Fibroblast of skin of back (primary cell): ENCODE results near the gene MMP17. TPM values are rescaled to one million over a fixed set of nuclear protein-coding genes. Genes with fewer than 3 reads are reported as not detected.

Experiments used
- DNase-seq: peaks from one replicate; pipeline ENCODE4 v3.0.0-alpha.2; 2013
- polyA plus RNA-seq, 2 experiments: library from polyadenylated mRNA; unstranded; fragments of 120-200 nt; gene quantifications; one replicate each; pipeline ENCODE4 v1.2.1, GENCODE V29; 2013; ENCODE audit not compliant: insufficient read length in 2 of 2

The MMP17 gene
- polyA plus RNA-seq (2013, experiment 1 of 2; ENCODE audit: insufficient read length) = 27.2 TPM
- polyA plus RNA-seq (2013, experiment 2 of 2; ENCODE audit: insufficient read length) = 11.6 TPM

- DNase-seq = peak; percentile 78
Observed at GRCh38 chr12:131827961-131828534, at the start of gene MMP17. TSS of gene MMP17 (plus strand) at chr12:131828393. CDS start at chr12:131828495, 102 bp downstream.

DNA sequence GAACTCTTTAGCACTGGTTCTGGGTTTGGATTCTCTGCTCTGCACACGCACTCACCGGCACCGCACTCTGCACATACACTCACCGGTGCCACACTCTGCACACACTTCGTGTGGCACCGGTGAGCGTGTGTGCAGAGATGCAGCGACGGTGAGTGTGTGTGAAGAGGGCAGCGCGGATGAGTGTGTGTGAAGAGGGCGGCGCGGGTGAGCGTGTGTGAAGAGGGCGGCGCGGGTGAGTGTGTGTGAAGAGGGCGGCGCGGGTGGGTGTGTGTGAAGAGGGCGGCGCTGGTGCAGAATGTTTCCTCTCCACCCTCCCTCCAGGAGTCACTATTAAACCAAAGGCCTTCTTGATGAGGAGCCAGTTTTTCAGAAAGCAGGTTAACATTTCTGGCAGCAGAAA lies 49.2 kb upstream of the MMP17 start:
- DNase-seq = no peak

- DNase-seq = no peak
Observed at GRCh38 chr12:131782061-131782460, 46.1 kb upstream of the MMP17 start.

GRCh38 chr12:131783915-131784541 lies 44.2 kb upstream of the MMP17 start:
- DNase-seq = peak; percentile 89

DNA sequence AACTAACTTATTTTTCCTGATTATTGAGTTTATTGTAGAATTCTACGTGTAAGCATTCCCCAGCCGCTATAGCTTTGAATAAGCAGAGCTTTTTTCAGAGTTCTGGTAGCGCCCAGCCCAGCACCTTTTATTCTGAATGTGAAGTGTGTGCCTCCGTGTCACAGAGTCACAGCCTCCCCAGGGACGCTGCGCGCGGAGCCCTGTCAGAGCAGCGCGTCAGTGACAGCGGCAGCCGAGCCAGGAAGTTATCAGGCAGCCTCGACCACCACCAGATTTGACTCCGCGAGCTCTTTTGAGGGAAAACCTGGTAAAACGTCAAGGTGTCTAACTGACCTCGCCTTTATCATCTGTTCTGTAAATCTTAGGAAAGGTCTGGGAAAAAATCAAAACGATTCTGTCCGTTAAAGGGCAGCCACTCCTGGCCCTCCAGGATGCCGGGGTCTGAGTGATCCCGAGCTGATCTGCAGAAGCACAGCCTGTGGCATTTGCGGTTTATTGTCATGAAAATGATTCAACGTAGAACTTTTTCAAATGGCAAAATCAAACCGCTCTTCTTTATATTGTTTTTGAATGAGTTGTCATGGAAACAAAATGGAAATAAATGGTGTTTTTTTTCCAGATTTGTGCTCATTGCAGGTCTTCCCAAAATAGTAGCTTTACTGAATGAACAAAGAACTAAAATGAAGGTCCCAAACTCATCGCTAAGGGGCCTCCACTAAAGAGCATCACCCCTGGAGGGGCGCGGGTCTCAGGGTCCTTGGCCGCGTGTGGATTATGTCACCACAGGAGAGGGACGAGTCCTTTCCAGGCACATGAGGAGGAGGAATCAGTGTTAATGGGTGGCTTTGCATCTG lies 43.1 kb upstream of the MMP17 start:
- DNase-seq = peak; percentile 64

DNA sequence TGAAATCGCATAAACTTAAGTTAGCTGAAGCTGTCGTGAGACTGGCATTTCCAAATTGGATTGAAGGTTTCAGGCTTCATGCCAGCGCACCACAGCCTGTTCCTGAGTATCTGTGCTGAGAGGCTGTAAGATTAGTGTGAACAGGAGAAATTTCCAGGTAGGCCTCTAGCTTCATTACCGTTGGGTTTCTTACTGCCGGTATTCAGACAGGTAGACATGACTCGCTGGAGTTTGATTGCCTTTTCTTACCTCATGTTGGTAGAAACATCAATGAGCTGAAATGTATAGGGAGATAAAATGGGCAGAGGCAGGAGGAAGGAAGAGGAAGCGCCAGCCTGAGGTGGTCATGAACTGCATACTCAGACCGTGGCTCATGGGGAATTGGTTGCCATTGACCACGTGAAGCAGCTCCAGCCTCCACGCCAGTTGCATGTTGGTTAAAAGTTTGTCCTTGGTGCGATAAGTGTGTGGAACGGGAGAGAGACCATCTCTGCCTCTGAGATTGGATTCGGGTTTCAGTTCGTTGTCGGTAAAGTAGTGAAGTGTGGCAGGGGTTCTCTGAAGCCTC lies 42.3 kb upstream of the MMP17 start:
- DNase-seq = no peak

GRCh38 chr12:131786331-131786730 lies 41.9 kb upstream of the MMP17 start:
- DNase-seq = no peak

- DNase-seq = no peak
Observed at GRCh38 chr12:131787143-131787660, 41.0 kb upstream of the MMP17 start.

- DNase-seq = no peak
Observed at GRCh38 chr12:131788070-131788469, 40.1 kb upstream of the MMP17 start.

DNA sequence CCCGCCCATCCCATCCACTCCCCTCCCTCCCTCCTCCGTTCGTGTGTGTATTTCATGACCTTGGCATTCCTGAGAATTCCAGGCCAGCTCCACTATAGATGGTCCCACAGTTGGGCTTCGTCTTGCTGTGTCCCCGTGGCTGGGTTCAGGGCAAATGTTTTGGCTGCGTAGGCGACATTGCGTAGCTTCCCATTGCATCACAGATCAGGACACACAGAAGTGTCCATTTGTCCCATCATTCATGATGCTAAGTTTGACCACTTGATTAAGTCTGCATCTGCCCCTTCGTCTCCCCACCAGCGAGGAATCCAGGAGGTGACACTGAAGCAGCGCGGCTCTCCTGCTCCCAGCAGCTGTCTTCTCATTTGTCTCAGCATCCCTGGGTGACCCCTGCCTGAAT lies 38.6 kb upstream of the MMP17 start:
- DNase-seq = no peak

DNA sequence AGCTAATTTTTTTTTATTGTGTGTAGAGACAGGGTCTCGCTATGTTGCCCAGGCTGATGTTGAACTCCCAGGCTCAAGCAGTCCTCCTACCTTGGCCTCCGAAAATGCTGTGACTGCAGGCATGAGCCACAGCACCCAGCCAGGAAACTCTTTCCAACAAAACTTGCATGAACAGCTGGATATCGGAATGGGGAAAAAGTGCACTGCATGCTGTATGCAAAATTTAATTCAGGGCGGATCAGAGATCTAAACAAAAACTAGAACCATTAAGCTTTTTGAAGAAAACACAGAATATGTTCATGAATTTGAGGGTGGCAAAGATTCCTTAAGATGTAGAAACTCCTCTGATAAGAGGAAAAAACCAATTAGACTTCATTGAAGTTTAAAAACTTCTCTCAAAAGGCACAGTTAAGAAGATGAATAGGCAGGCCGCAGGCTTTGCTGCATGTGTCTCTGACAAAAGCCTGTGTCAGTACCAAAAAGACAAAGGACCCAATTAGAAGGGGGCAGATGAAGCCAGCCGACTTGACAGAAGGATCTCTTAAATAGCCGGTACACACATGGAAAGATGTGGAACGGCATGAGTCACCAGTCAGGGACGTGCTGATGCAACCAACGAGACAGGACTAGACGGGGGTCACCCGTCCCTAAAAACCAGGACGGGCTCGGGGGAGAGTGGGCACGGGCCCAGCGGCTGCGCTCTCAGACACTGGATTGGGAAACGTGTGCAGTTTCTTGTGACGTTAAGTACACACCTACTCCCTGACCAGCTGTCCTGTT lies 34.8 kb upstream of the MMP17 start:
- DNase-seq = peak; percentile 28

DNA sequence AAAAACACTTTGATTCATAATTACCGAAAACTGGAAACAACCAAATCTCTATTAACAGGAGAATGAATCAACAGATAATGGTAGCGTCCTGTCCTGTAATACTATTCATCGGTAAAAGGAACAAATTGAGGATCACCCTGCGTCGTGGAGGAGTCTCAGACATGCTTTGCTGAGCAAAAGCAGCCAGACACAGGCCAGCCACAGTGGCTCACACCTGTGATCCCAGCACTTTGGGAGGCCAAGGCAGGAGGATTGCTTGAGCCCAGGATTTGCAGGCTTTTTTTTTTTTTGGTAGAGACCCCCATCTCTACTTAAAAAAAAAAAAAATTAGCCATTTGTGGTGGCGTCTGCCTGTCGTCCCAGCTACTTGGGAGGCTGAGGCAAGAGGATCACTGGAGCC lies 34.1 kb upstream of the MMP17 start:
- DNase-seq = no peak

DNA sequence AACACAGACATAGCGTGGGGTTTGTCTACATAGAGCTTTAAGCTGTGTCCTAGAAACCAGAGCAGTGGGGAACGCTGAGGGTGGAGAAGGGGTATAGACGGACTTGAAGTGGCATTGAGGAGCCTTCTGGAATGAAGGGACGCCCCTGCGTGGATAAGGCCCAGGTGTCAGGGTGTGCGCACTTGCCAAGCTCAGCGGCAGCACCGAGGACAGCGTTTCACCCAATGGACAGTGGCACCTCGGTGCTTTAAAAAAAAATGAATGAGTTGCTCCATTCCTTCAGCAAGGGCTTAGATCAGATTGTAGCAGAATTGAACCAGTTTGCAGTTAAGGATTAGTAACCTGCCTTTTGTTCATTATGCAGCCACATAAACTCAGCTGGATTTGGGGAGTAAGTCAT lies 33.6 kb upstream of the MMP17 start:
- no peak for DNase-seq

GRCh38 chr12:131795064-131795463 lies 33.1 kb upstream of the MMP17 start:
- DNase-seq = no peak

DNA sequence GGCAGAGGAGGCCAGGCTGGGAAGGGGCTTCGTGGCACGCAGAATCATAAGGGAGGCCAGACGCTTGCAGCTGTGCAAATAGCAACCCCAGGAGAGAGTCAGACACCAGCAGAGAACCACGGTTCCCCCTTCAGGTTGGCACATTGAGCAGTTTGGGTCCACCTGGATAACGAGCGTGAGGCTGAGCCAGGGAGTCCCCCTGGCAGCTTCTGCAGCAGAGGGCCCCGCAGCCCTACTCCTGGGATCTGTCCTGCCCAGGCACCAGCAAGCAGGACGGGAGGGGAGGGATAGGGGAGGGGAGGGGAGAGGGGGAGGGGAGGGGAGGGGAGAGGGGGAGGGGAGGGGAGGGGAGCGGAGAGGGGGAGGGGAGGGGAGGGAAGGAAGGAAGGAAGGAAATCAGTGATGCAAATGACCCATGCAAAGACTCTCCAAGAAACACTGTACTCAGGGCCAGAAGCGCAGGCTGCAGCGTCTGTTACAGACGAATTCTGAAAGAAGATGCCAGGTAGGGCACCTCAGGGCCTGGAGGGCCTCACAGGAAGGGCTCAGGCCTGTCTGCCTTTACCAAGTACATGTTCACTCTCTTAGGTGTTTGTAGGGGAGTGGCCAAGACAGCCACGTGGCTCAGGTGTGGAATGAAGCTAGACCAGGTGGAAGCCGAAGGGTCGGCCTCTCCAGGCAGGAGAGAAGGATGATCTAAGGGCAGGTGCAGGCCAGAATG lies 32.3 kb upstream of the MMP17 start:
- DNase-seq = no peak

- DNase-seq = no peak
Observed at GRCh38 chr12:131796411-131796736, 31.8 kb upstream of the MMP17 start.

DNA sequence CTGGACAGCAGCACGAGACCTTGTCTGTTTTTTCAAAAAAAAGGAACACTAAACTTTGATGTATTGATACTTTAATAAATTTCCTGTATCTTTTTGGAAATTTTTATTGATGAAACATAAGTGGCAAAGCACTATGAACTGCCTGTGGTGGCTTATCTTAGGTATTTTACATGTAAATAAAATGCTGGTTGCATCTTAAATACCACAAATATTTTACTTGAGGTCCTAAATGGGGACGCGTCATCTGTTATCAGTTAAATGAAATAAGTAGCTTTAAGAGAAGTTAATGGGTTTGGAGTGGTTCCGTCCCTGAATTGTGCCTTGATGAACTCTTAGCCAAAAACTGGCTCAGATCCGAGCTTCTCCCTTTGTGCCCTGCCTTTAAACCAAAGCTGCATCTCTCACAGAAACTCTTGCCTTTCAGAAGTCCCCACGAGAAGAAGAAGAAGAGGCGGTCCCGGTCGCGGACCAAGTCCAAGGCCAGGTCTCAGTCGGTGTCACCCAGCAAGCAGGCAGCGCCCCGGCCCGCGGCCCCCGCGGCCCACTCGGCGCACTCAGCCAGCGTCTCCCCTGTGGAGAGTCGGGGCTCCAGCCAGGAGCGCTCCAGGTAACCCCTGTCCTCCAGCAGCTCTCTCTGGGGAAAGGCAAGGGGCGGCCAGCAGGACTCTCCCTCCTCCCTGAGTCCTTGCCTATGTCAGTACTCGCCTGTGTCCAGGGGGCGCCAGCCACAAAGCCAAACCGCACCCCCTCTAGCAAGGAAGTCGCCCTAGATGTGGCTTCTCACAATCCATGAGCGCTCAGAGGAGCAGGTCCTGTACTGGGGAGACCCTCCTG lies 31.2 kb upstream of the MMP17 start:
- no peak for DNase-seq

GRCh38 chr12:131797588-131797934 lies 30.6 kb upstream of the MMP17 start:
- no peak for DNase-seq

DNA sequence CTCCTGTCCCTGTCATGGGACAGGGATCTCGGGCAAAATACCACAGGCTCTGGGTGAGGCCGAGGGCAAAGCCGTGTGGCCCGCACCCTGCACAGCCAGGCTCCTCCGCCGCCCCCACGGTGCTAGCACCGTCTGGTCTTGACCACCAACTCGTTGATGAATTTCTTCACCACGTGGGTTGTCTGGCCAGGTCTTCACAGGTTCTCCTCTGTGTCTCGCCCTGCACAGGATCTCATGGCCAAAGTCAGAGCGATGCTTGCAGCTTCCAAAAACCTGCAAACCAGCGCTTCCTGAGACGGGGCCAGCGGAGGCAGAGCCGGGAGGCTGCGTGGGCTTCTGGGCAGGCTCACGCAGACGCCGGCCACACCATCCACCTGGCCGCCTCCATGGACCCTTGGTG lies 29.0 kb upstream of the MMP17 start:
- no peak for DNase-seq

- DNase-seq = no peak
Observed at GRCh38 chr12:131799828-131800593, 28.2 kb upstream of the MMP17 start.
